ENCODE results near the gene LEFTY2.

- TF ChIP-seq CTCF (IDR thresholded peaks at IDR 0.05) (no peak), RFX5 (IDR thresholded peaks at IDR 0.05) (no peak), RAD21 (conservative IDR thresholded peaks at IDR 0.05 in 1 of 2, IDR thresholded peaks at IDR 0.05 in 1 of 2) (no peak), POLR2A (IDR thresholded peaks at IDR 0.05; ENCODE audit: low read length) (no peak), HMGXB4 (CRISPR knock-in tag; IDR thresholded peaks at IDR 0.05; ENCODE audit: borderline replicate concordance) (no peak), SMC3 (IDR thresholded peaks at IDR 0.05) (no peak), MAX (IDR thresholded peaks at IDR 0.05) (no peak), PHF8 (IDR thresholded peaks at IDR 0.05; ENCODE audit: borderline replicate concordance, low read depth) (no peak), BHLHE40 (IDR thresholded peaks at IDR 0.05; ENCODE audit: low read depth, low read length) (no peak)
Measured at GRCh38 chr1:225934711-225935110, 6.3 kb downstream of the LEFTY2 start.

Measured in A549 (cell line).